Right lobe of liver (tissue), 4 donors: ENCODE measurements around the gene TACO1.

ENCODE experiments used
- POLR2A ChIP-seq: fragments of 450-650 bp; IDR thresholded peaks from one replicate; pipeline ENCODE4 v1.6.1; 2017; ENCODE audit warnings: antibody characterized with exemption, mild to moderate bottlenecking
- TF ChIP-seq, protein P1 (sequence below), 4 donors: fragments of 200-600 bp in 3 of 4; fragments of 450-650 bp in 1 of 4; IDR thresholded peaks; one replicate each; pipeline versions ENCODE4 v1.5.1 to v1.8.0; 2016 to 2022; ENCODE audit warnings: antibody characterized with exemption in 4 of 4, mild to moderate bottlenecking in 2 of 4
- donor health status: DM: no; HTN: no; CAD: no.
- donor health status: DM: no; HTN: no; CAD: no.
- donor health status: DM: no; HTN: yes; CAD: no.

DNA sequence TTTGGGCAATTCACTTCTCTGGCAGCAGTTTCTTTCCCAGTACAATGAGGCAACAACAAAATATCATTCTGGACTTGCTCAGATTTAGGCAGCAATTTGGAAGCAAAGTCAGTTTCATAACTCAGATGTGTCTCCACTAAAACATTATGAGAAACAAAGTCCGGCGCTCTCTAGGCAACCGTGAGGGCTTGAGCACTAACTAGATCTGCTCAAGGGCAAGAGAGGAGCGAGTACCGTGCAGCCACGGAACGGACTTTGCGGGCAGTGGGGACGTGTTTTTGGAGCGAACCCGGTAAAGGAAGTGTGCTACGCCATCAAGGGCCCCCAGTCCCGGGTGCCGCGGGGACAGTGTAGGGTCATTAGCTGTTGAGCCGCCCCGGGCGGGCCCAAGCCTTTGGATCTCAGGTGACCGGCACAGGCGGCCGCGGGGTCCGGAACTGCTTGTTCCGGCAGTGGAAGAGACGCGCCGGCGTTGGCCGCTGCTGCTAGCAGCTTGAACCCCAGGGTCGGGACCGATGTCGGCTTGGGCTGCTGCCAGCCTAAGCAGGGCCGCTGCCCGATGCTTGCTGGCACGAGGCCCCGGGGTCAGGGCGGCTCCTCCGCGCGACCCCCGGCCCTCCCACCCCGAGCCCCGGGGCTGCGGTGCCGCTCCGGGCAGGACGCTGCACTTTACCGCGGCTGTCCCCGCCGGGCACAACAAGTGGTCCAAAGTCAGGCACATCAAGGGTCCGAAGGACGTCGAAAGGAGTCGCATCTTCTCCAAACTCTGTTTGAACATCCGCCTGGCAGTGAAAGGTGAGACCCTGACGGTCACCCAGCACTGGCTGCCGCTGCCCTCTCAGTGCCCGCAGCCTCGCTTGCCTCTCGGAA, at the start of gene TACO1:
- TF ChIP-seq, protein P1, sequence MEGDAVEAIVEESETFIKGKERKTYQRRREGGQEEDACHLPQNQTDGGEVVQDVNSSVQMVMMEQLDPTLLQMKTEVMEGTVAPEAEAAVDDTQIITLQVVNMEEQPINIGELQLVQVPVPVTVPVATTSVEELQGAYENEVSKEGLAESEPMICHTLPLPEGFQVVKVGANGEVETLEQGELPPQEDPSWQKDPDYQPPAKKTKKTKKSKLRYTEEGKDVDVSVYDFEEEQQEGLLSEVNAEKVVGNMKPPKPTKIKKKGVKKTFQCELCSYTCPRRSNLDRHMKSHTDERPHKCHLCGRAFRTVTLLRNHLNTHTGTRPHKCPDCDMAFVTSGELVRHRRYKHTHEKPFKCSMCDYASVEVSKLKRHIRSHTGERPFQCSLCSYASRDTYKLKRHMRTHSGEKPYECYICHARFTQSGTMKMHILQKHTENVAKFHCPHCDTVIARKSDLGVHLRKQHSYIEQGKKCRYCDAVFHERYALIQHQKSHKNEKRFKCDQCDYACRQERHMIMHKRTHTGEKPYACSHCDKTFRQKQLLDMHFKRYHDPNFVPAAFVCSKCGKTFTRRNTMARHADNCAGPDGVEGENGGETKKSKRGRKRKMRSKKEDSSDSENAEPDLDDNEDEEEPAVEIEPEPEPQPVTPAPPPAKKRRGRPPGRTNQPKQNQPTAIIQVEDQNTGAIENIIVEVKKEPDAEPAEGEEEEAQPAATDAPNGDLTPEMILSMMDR (IDR thresholded peaks at IDR 0.05): no peak
- TF ChIP-seq POLR2A: peak; percentile 60
